Measurements from ENCODE around the gene HSPA5. TPM values are rescaled to one million over a fixed set of nuclear protein-coding genes. Genes with fewer than 3 reads are reported as not detected.

The HSPA5 gene
- total RNA-seq, 1 experiment from 2014 or later: 357 TPM

GRCh38 chr9:125261501-125262293 lies 20.6 kb upstream of the HSPA5 start, which contains the start of gene GAPVD1 (continued):
- TF ChIP-seq GTF2I (CRISPR knock-in tag; conservative IDR thresholded peaks at IDR 0.05) (no peak), HMGXB4 (CRISPR knock-in tag; IDR thresholded peaks at IDR 0.05) (0 out of 2 replicates have a peak, but pooled peaks have one; percentile 65), FOXP4 (CRISPR knock-in tag; IDR thresholded peaks at IDR 0.05) (no peak), IRF2 (CRISPR knock-in tag; IDR thresholded peaks at IDR 0.05; ENCODE audit: borderline replicate concordance, low read depth) (no peak), ZNF396 (CRISPR knock-in tag; IDR thresholded peaks at IDR 0.05; ENCODE audit: borderline replicate concordance) (no peak), FOXJ3 (CRISPR knock-in tag; IDR thresholded peaks at IDR 0.05; ENCODE audit: borderline replicate concordance) (no peak), TEAD4 (CRISPR knock-in tag; IDR thresholded peaks at IDR 0.05) (no peak), CBFB (CRISPR knock-in tag; IDR thresholded peaks at IDR 0.05; ENCODE audit: low read depth) (no peak), SMAD3 (CRISPR knock-in tag; IDR thresholded peaks at IDR 0.05; ENCODE audit: borderline replicate concordance) (0 out of 2 replicates have a peak, but pooled peaks have one; percentile 47), SOX15 (CRISPR knock-in tag; IDR thresholded peaks at IDR 0.05) (no peak), FOXK1 (CRISPR knock-in tag; IDR thresholded peaks at IDR 0.05) (peak; percentile 70), ESRRA (CRISPR knock-in tag; IDR thresholded peaks at IDR 0.05; ENCODE audit: borderline replicate concordance) (peak; percentile 63; the same call in 1 of the 2 replicates), CREM (CRISPR knock-in tag; IDR thresholded peaks at IDR 0.05) (no peak; the same call in 1 of the 2 replicates), OVOL2 (CRISPR knock-in tag; IDR thresholded peaks at IDR 0.05; ENCODE audit: borderline replicate concordance) (no peak), TP53 (CRISPR knock-in tag; IDR thresholded peaks at IDR 0.05) (no peak), ARID4B (CRISPR knock-in tag; IDR thresholded peaks at IDR 0.05; ENCODE audit: borderline replicate concordance) (no peak; the same call in 1 of the 2 replicates)
- TF ChIP-seq, protein P1, sequence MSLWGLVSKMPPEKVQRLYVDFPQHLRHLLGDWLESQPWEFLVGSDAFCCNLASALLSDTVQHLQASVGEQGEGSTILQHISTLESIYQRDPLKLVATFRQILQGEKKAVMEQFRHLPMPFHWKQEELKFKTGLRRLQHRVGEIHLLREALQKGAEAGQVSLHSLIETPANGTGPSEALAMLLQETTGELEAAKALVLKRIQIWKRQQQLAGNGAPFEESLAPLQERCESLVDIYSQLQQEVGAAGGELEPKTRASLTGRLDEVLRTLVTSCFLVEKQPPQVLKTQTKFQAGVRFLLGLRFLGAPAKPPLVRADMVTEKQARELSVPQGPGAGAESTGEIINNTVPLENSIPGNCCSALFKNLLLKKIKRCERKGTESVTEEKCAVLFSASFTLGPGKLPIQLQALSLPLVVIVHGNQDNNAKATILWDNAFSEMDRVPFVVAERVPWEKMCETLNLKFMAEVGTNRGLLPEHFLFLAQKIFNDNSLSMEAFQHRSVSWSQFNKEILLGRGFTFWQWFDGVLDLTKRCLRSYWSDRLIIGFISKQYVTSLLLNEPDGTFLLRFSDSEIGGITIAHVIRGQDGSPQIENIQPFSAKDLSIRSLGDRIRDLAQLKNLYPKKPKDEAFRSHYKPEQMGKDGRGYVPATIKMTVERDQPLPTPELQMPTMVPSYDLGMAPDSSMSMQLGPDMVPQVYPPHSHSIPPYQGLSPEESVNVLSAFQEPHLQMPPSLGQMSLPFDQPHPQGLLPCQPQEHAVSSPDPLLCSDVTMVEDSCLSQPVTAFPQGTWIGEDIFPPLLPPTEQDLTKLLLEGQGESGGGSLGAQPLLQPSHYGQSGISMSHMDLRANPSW (CRISPR knock-in tag; conservative IDR thresholded peaks at IDR 0.05; ENCODE audit: low read depth): no peak
- TF ChIP-seq, protein P2, sequence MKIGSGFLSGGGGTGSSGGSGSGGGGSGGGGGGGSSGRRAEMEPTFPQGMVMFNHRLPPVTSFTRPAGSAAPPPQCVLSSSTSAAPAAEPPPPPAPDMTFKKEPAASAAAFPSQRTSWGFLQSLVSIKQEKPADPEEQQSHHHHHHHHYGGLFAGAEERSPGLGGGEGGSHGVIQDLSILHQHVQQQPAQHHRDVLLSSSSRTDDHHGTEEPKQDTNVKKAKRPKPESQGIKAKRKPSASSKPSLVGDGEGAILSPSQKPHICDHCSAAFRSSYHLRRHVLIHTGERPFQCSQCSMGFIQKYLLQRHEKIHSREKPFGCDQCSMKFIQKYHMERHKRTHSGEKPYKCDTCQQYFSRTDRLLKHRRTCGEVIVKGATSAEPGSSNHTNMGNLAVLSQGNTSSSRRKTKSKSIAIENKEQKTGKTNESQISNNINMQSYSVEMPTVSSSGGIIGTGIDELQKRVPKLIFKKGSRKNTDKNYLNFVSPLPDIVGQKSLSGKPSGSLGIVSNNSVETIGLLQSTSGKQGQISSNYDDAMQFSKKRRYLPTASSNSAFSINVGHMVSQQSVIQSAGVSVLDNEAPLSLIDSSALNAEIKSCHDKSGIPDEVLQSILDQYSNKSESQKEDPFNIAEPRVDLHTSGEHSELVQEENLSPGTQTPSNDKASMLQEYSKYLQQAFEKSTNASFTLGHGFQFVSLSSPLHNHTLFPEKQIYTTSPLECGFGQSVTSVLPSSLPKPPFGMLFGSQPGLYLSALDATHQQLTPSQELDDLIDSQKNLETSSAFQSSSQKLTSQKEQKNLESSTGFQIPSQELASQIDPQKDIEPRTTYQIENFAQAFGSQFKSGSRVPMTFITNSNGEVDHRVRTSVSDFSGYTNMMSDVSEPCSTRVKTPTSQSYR (CRISPR knock-in tag; IDR thresholded peaks at IDR 0.05): peak; percentile 20; the same call in 1 of the 2 replicates
- TF ChIP-seq, protein P3, sequence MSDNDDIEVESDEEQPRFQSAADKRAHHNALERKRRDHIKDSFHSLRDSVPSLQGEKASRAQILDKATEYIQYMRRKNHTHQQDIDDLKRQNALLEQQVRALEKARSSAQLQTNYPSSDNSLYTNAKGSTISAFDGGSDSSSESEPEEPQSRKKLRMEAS (CRISPR knock-in tag; IDR thresholded peaks at IDR 0.05): no peak; the same call in 1 of the 2 replicates
- TF ChIP-seq, protein P4, sequence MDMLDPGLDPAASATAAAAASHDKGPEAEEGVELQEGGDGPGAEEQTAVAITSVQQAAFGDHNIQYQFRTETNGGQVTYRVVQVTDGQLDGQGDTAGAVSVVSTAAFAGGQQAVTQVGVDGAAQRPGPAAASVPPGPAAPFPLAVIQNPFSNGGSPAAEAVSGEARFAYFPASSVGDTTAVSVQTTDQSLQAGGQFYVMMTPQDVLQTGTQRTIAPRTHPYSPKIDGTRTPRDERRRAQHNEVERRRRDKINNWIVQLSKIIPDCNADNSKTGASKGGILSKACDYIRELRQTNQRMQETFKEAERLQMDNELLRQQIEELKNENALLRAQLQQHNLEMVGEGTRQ (CRISPR knock-in tag; IDR thresholded peaks at IDR 0.05): peak; percentile 77
- TF ChIP-seq, protein P5, sequence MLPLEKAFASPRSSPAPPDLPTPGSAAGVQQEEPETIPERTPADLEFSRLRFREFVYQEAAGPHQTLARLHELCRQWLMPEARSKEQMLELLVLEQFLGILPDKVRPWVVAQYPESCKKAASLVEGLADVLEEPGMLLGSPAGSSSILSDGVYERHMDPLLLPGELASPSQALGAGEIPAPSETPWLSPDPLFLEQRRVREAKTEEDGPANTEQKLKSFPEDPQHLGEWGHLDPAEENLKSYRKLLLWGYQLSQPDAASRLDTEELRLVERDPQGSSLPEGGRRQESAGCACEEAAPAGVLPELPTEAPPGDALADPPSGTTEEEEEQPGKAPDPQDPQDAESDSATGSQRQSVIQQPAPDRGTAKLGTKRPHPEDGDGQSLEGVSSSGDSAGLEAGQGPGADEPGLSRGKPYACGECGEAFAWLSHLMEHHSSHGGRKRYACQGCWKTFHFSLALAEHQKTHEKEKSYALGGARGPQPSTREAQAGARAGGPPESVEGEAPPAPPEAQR (CRISPR knock-in tag; IDR thresholded peaks at IDR 0.05): no peak
